ENCODE measurements around the gene ACAP2.

Gene ACAP2

DNA sequence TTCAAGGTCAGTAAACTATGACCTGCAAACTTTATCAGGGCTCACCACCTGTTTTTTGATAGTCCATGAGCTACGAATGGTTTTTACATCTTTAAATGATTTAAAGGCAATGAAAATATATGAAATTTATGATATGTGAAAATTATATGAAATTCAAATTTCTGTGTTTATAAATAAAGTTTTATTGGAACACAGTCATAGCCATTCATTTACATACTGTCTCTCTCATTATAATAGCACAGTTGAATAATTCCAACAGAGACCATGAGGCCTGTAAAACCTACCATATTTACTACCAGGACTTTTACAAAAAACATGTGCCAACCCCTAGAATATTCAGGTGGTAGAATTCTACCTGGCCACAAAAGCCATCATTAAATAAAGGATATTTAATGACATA lies 107.9 kb downstream of the ACAP2 start:
- H3K27ac ChIP-seq, result no peak overlapping the region
- TF ChIP-seq, protein P1, sequence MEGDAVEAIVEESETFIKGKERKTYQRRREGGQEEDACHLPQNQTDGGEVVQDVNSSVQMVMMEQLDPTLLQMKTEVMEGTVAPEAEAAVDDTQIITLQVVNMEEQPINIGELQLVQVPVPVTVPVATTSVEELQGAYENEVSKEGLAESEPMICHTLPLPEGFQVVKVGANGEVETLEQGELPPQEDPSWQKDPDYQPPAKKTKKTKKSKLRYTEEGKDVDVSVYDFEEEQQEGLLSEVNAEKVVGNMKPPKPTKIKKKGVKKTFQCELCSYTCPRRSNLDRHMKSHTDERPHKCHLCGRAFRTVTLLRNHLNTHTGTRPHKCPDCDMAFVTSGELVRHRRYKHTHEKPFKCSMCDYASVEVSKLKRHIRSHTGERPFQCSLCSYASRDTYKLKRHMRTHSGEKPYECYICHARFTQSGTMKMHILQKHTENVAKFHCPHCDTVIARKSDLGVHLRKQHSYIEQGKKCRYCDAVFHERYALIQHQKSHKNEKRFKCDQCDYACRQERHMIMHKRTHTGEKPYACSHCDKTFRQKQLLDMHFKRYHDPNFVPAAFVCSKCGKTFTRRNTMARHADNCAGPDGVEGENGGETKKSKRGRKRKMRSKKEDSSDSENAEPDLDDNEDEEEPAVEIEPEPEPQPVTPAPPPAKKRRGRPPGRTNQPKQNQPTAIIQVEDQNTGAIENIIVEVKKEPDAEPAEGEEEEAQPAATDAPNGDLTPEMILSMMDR (IDR thresholded peaks at IDR 0.05; ENCODE audit: low read depth, low read length, missing control alignments), result no peak
- in situ Hi-C loops (cut with HindIII; ENCODE audit: low pct_ligation_motif_present, low sequenced_read_pairs), result no loop called here
- DNase-seq, result no peak
- no peaks in the 10 kb centered on the region for H3K27me3 ChIP-seq (replicated peaks)
- no peak overlapping the region for H3K4me3 ChIP-seq (ENCODE audit: low read depth, low read length)
- peaks cover 9% of the 10 kb centered on the region for H3K36me3 ChIP-seq (replicated peaks)

DNA sequence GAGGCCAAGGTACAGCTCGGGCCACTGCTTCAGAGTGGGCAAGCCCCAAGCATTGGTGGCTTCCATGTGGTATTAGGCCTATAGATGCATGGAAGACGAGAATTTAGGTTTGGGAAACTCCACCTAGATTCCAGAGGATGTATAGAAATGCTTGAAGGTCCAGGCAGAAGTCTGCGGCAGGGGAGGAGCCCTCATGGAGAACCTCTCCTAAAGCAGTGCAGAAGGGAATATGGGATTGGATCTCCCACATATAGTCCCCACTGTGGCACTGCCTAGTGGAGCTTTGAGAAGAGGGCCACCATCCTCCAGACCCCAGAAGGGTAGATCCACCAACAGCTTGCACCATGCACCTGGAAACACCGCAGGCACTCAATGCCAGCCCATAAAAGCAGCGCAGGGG lies 123.8 kb downstream of the ACAP2 start:
- in situ Hi-C loops (cut with HindIII; ENCODE audit: low pct_ligation_motif_present, low sequenced_read_pairs), result no loop called here
- H3K27me3 ChIP-seq (replicated peaks), result no peaks in the 10 kb centered on the region
- no peak overlapping the region for H3K27ac ChIP-seq
- DNase-seq, result no peak
- TF ChIP-seq, protein P1 (IDR thresholded peaks at IDR 0.05; ENCODE audit: low read depth, low read length, missing control alignments), result no peak
- H3K4me3 ChIP-seq (ENCODE audit: low read depth, low read length), result no peak overlapping the region
- H3K36me3 ChIP-seq (replicated peaks), result peaks cover 18% of the 10 kb centered on the region

DNA sequence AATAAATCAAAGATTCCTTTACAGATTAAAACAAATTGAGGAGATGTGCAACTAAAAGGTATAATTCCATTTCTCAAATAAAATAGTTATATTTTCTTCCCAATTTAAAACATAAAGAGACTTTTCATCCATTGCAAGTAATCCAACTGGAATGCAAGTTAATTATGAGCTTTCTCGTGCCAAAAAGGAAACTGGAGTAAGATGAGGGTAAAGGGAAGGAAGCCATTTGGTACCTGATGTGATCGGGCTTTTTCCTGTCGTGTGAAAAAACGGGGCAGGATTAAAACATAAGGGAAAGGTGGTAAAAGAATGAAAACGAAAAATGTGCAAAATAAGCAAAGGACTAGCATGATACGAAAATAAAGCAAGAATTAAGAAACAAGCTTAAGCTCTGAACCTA lies 130.1 kb downstream of the ACAP2 start:
- H3K27ac ChIP-seq, result no peak overlapping the region
- TF ChIP-seq, protein P1 (IDR thresholded peaks at IDR 0.05; ENCODE audit: low read depth, low read length, missing control alignments), result no peak
- in situ Hi-C loops (cut with HindIII; ENCODE audit: low pct_ligation_motif_present, low sequenced_read_pairs), result no loop called here
- H3K36me3 ChIP-seq (replicated peaks), result peaks cover 5% of the 10 kb centered on the region
- DNase-seq, result no peak
- no peaks in the 10 kb centered on the region for H3K27me3 ChIP-seq (replicated peaks)
- no peak overlapping the region for H3K4me3 ChIP-seq (ENCODE audit: low read depth, low read length)

DNA sequence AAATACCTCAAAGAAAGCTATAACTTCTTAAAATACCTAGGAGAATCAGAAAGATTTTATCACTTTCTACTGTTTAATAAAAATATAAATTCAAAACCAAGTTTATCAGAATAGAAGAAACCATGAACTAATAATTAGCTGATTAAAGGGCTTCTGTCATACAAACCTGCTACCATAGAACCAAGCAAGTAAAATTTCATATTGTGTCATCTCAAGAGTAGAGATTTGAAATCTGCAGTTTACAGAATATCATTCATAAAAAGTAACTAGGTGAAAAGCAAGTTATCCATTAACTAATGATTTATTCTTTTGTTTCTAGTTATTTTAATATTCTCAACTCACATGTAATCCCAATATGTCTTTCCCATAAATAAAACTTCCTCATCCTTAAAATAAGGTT lies 135.1 kb downstream of the ACAP2 start:
- Histone ChIP-seq H3K4me3 (ENCODE audit: low read depth, low read length) (no peak overlapping the region), H3K36me3 (replicated peaks) (peaks cover 10% of the 10 kb centered on the region), H3K27ac (no peak overlapping the region), H3K27me3 (replicated peaks) (no peaks in the 10 kb centered on the region)
- DNase-seq, result no peak
- in situ Hi-C loops (cut with HindIII; ENCODE audit: low pct_ligation_motif_present, low sequenced_read_pairs), result no loop called here
- TF ChIP-seq, protein P1 (IDR thresholded peaks at IDR 0.05; ENCODE audit: low read depth, low read length, missing control alignments), result no peak

DNA sequence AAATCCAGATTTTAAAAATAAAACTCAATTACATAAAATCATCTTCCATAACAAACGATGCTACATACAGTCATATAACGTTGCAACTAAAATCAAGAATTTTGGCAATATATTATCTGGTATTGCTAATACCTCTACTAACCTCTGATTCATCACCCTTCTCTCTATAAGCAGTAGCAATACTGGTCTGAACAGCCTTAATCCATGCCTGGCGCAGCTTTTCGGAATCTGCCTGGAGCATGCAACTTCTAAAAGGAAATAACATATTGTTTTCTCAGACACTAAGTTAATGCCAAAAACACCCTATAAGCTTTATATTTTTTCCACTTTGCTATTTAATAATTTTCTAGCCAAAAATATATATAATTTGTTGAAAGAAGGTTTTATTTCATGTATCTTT lies 136.5 kb downstream of the ACAP2 start:
- TF ChIP-seq, protein P1 (IDR thresholded peaks at IDR 0.05; ENCODE audit: low read depth, low read length, missing control alignments), result no peak
- Histone ChIP-seq H3K27ac (no peak overlapping the region), H3K36me3 (replicated peaks) (peaks cover 13% of the 10 kb centered on the region), H3K27me3 (replicated peaks) (no peaks in the 10 kb centered on the region), H3K4me3 (ENCODE audit: low read depth, low read length) (no peak overlapping the region)
- in situ Hi-C loops (cut with HindIII; ENCODE audit: low pct_ligation_motif_present, low sequenced_read_pairs), result no loop called here
- DNase-seq, result no peak

DNA sequence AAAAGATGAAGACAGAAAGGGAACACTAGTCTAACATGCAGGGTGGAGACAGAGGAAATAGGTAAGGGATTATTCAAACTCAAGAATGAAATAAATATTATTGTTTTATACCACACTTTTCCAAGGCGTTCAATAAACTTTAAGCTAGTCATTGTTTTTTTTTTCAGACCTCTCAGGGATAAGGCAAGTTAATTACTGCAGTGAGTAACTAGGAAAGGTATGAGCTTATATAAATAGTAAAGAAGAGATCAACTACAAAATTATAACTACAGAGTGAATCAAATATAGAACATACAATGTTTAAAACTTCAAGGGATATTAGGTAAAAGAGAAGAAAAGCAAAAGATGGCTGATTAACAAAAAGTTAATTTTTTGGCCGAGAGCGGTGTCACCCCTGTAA lies 140.4 kb downstream of the ACAP2 start:
- TF ChIP-seq, protein P1 (IDR thresholded peaks at IDR 0.05; ENCODE audit: low read depth, low read length, missing control alignments), result no peak
- Histone ChIP-seq H3K27me3 (replicated peaks) (no peaks in the 10 kb centered on the region), H3K27ac (no peak overlapping the region), H3K36me3 (replicated peaks) (peaks cover 10% of the 10 kb centered on the region), H3K4me3 (ENCODE audit: low read depth, low read length) (no peak overlapping the region)
- no peak for DNase-seq
- in situ Hi-C loops (cut with HindIII; ENCODE audit: low pct_ligation_motif_present, low sequenced_read_pairs), result no loop called here
